KG1 (cell line): ENCODE measurements around the gene ZBTB18.

ENCODE experiments used
- DNase-seq: peaks from one replicate; lab custom pipeline; 2025; lab: John Stamatoyannopoulos, UW

ZBTB18 gene

DNA sequence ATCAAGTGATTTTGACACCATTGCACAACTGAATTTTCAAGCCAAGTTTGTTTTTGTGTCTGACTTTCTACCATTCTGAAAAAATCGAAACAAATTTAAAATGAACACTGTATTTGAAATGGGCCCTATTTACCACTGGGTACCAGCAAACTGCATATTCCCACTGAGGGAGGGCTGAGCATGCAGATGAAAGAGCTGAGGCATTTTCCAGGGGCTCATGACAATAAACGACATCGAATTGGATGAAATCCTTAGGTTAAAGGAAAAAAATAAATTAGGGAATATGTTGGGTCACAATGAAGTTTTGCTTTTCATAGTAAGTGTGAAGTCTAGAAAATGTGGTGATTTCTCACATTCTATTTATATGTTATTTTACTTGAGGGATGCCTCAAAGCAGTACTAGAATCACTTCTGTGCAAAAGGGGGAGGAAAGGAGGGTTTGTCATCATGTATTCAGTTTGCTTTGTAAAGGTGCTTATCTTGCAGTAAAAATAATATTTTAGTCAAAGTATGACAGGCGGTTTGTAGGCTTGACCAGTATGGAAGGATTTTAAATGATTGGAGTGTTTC is 11.2 kb downstream of the ZBTB18 start:
- no peak for DNase-seq

- DNase-seq = no peak
Measured at GRCh38 chr1:244063498-244063897, 12.4 kb downstream of the ZBTB18 start.

DNA sequence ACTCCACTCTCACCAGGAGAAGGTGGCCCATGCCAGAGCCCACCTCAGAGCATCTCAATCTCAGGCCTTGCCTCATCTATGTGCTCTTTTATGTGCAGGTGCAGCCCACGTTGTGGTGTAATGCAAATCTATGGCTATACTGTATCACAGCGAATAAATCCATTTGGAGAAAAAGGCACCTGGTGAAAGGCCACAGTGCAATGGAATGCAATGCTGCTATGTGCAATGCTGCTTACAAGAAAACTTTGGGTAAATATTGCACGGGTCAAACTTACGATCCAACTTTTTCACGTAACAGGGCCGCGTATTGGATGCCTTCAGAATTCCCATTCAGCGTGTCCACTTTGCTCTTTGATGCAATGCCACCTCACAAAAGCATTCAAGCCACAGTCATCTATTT is 13.5 kb downstream of the ZBTB18 start:
- DNase-seq = no peak

DNA sequence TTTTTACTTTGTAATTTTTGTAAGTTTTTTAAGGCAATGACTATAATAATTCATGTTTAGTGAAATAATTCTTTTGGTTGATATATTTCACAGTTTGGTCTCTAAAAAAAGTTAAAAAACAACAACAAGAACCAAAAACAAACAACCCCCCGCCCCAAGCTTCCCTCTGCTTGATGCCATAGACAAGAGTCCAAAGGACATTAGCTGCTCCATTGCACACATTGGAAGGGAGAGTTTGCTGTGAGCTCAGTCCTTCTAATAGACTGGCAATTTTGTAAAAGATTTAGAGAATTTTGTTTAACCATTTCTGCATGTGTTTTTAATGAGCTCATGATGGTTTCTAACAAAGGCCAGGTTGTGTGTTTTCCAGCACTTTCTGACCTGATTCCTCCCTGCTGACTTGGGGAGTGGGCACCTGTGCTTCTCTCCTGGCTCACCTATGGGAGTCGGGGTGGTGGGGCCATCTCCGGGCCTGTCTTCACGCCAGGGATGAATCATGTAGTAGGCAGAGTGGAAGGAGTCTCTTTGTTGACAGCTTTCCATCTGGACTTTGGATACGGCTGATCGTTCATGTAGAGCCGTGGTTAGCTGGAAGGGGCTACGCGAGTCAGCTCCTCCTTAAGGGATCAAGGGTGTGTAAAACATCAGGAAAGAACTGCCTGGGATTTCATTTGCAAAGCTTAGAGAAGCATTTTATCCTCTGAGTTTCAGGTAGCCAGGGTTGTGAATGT is 14.1 kb downstream of the ZBTB18 start:
- no peak for DNase-seq

GRCh38 chr1:244065960-244066388 is 14.9 kb downstream of the ZBTB18 start:
- no peak for DNase-seq

DNA sequence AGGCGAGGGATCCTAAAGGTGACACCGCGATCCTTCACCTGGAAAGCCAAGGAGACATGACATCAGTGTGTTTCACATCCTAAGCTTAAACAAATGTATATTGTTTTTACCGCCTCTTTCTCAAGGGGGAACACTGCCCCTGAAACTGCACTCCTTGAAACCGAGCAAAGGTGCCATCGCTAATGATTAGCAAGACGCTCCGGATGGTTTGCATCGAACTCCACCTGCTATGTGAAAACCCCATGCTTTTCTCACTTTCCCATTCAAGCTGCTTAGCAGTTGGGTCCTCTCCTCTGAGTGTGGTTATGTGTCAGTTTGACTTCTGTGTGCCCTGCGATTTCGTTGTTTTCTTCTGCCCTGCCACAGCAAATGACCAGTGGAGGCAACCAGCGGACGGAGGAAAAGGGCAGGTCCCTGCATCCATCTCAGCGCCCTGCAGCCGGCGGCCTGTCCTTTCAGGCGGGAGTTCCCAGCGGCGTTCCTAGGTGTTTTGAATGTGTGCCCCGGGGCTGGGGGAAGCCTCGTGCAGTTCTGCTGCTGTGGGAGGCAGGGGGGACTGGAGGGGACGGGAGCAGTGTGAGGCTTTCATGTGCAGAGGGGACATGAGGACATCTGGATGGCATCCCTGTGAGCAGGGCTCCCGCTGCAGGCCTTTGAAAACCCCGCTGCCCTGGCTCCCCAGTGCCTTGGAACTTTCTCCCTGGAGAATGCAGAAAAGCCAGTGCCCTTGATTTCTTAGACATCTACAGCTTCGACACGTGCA is 16.1 kb downstream of the ZBTB18 start:
- DNase-seq = no peak

DNA sequence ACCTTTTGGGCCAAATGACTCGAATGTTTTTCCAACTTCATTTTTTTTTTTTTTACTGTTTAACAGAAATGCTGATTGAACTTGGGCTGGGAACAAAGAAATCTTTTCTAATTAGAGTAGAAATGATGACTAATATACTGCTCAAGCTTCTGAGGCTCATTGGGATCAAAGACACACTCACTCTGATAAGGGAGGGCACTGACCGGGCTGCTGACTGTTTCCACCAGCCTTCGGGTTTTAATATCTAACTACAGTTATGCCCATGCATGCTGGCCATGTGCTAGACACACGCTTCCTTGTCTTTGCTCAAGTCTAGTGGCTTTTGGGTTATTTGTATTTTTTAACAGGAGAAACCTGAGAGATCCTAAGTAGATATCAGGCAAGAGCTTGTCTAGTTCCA is 16.8 kb downstream of the ZBTB18 start:
- no peak for DNase-seq

DNA sequence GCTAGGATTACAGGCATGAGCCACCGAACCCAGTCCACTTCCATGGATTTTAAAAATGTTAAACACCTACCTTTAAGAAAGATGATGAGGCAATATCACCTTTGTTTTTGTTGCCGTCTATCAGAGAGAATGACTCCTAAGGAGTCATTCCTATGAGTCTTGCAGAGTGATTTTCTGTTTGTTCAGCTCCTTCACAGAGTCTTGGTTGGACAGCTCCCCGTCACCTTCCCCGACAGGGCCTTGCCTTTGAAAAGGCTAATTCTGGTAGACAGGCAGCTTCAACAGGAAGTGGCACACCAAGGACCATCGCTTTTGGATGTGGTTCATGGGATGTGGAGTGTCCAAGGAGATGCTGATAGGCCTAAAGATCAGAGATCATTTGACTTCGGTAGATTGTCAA is 17.5 kb downstream of the ZBTB18 start:
- DNase-seq = no peak

- no peak for DNase-seq
Measured at GRCh38 chr1:244069326-244069898, 18.3 kb downstream of the ZBTB18 start.

GRCh38 chr1:244074559-244075171 is 23.6 kb downstream of the ZBTB18 start:
- no peak for DNase-seq

DNA sequence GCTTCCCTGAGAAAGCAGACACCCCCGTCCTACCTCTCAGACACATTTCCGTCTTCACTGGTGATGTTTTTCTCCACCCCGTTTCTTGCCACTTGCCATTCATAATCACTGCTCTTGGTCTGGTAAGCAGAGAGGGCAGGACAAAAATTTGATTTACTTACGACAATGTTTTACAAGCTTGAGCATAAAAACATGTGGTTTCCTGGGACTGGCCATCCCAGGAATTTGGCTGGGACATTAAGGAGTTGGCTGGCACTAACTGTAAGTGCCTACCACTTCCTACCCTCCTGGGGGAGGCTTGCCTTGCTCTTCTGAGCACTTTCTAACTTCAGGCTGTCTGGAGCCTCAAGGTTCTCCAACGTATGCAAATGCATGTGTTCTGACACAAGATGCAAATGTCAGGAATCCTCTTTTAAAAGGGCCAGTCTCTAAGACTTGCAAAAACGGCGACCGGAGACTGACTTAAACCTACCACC is 24.2 kb downstream of the ZBTB18 start:
- no peak for DNase-seq

DNA sequence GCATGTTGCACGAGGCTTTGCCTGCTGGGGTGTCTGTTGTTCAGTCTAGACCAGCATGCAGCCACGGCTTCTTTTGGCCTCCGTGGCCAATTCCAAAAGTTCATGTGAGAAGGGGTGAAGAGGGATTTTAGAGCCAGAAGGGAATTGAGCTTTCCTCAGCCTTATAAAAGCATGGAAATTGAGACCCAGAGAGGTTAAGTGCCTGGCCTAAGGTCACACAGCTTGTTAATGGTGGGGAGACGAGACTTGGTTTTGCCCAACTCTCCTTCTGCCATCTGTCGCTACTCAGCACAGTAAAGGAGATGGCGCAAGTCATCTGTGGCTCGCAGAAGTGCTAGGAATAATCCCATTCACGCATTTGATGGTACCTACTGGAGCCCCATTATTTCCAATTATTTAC is 25.7 kb downstream of the ZBTB18 start:
- no peak for DNase-seq

DNA sequence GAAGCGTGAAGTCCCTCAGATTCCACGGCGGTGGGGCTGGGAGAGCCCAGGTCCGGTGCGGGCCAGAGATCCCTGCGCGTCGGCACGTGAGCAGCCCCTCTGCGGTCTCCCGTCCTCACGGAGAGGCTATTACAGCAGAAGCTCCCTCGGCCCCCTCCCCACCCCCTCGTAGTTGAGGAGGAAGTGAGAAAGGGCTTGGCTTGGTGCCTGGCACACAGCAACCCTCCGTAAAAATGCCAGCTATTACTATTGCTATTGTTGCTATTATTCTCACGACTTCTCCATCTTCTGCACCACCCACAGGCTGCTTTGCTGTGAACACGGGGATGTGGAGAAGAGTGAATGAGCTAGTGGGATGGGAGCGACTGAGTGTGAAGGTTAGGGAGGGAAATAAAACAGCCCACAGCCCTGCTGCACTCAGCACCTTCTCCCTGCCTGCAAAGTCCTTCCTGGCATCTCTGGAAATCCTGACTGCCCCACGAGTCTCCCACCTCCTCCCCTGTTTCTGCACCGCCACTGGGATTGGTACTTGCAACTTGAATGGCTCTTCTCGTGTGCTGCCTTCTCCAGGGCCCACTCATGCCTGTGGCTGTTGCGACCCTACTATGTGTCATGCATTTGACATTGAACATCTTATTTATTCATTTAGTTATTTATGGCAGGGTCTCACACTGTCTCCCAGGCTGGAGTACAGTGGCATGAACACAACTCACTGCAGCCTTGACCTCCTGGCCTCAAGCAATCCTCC is 26.6 kb downstream of the ZBTB18 start:
- DNase-seq = no peak

DNA sequence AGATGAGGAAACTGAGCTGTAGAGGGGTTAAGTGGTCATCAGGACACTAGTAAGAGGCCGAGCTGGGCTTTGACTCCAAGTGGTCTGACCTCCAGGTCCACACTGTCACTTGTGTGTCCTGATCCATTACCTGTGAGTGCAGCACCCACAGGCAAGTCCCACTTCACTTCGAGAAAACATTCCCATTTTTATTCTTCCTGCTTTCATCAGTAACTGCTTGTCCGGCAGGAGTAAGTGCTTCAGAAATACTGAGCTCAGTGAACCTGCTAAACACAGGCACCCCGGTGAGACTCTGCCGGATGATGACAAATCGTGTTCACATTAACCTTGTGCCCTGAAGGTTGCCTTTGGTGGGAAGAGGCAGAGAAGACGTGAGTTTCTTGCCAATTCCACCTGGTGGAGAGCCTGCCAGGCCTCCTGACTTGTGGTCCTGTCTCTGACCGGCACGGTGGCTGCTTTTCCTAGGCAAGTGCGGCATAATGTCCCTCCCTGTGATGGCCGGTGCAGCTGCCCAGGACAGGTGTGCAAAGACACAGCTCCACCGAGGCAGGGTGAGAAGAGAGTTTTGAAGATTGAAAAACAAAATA is 29.4 kb downstream of the ZBTB18 start:
- no peak for DNase-seq

- DNase-seq = no peak
Measured at GRCh38 chr1:244082969-244083368, 31.9 kb downstream of the ZBTB18 start.

DNA sequence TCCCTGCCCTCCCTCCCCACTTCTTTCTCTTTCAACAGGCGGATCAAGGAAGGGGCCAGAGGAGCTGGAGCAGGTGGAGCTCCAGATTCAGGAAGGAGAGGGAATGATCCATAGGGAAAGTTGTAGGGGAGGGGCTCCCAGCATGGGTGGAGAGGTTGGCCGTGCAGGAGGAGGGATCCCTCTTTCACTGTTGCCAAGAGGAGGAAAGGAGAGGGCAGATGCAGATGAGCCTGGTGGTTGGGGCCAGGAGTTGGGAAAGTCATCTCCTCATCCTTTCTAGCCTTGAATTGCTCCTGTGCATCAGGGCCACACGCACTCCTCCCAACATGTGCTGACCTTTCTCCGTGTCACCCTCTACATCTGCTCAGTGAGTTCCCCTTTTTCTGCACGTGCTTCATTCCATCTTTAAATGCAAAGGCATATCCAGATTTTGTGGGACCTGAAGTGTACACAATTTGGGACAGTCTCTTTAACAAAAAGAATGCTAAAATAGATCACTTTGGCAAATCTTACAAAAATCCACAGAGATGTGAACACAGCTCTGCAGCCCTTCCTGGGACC is 32.4 kb downstream of the ZBTB18 start:
- DNase-seq = no peak

GRCh38 chr1:244084763-244085162 is 33.7 kb downstream of the ZBTB18 start:
- DNase-seq = no peak

- no peak for DNase-seq
Measured at GRCh38 chr1:244085891-244086290, 34.8 kb downstream of the ZBTB18 start.

GRCh38 chr1:244087021-244087560 is 36.0 kb downstream of the ZBTB18 start:
- no peak for DNase-seq

DNA sequence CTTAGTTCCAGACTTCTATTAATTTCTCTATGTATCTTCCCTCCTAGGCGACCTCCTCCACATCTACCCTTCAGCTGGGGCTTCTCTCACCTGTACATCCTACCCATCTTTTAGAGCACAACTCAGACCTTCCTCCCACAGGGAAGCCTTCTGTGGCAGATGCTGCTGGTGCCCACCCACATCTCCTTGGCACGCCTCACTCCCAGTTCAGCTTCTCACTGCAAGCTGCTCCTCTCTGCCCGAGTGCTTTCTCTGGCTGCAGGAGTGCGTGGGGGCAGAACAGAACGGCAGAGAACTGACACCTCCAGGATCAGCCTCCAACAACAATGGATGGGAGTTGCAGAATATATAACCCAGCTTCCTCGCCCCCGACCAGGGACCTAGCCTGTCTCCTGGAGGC is 36.5 kb downstream of the ZBTB18 start:
- no peak for DNase-seq

DNA sequence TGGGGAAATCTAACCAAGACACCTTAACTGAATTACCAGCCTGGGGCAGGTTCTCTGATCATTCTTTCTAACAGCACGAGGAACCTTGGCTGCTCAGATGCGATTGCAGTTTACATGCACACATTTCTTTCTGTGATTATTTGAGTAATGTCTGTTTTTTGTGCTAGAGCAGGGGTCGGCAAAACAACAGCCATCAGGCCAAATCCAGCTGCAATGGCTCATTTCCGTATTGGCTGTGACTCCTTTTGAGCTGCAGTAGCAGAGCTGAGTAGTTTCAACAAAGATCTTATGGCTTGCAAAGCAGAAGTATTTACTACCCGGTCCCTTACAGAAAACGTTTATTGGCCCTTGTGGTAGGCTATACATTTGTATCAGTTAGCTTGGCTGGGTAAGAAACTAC is 37.1 kb downstream of the ZBTB18 start:
- DNase-seq = no peak
